Measurements from ENCODE around the gene TEX28.
"Not testable (repeated sequence)": the region's sequence is repeated elsewhere in the genome, so short reads cannot be mapped to it uniquely, and the experiment has no call there.

TEX28 gene

GRCh38 chrX:154310616-154311536 lies 16.0 kb upstream of the TEX28 start:
- no peak for DNase-seq

- DNase-seq, result no peak
Observed at GRCh38 chrX:154309041-154309775, 14.3 kb upstream of the TEX28 start.

GRCh38 chrX:154308108-154308946 lies 13.4 kb upstream of the TEX28 start:
- DNase-seq, result peak; percentile 82

GRCh38 chrX:154307202-154307601 lies 12.3 kb upstream of the TEX28 start:
- DNase-seq, result no peak

- no peak for DNase-seq
Observed at GRCh38 chrX:154305541-154306205, 10.7 kb upstream of the TEX28 start.

GRCh38 chrX:154304846-154305245 lies 9.9 kb upstream of the TEX28 start:
- no peak for DNase-seq

- no peak for DNase-seq
Observed at GRCh38 chrX:154303476-154303875, 8.6 kb upstream of the TEX28 start.

- DNase-seq, result not testable (repeated sequence)
Observed at GRCh38 chrX:154302998-154303397, 8.1 kb upstream of the TEX28 start.

GRCh38 chrX:154300816-154301215 lies 5.9 kb upstream of the TEX28 start:
- DNase-seq, result no peak

- no peak for DNase-seq
Observed at GRCh38 chrX:154298312-154298711, 3.4 kb upstream of the TEX28 start.

GRCh38 chrX:154296731-154297130 lies 1.8 kb upstream of the TEX28 start:
- no peak for DNase-seq

GRCh38 chrX:154295664-154296310 lies 863 bp upstream of the TEX28 start, which contains the start of gene TKTL1:
Gene TKTL1, plus strand, starts transcription at chrX:154295795. Its CDS starts 65 bp downstream, at chrX:154295860.
- no peak for DNase-seq

- DNase-seq, result not testable (repeated sequence)
Observed at GRCh38 chrX:154286406-154286805, 8.5 kb downstream of the TEX28 start.

GRCh38 chrX:154284489-154285338 lies 10.2 kb downstream of the TEX28 start:
- DNase-seq, result not testable (repeated sequence)

- DNase-seq, result not testable (repeated sequence)
Observed at GRCh38 chrX:154269245-154269644, 25.7 kb downstream of the TEX28 start.

GRCh38 chrX:154263072-154263471 lies 31.9 kb downstream of the TEX28 start:
- DNase-seq, result not testable (repeated sequence)

GRCh38 chrX:154258711-154259110 lies 36.2 kb downstream of the TEX28 start:
- DNase-seq, result not testable (repeated sequence)

GRCh38 chrX:154257282-154257681 lies 37.6 kb downstream of the TEX28 start, which contains the start of gene OPN1MW3:
Gene OPN1MW3, plus strand, starts transcription at chrX:154257582. Its CDS starts 38 bp downstream, at chrX:154257620.
- DNase-seq, result not testable (repeated sequence)

- DNase-seq, result not testable (repeated sequence)
Observed at GRCh38 chrX:154248076-154248475, 46.8 kb downstream of the TEX28 start.

- DNase-seq, result not testable (repeated sequence)
Observed at GRCh38 chrX:154247377-154248045, 47.4 kb downstream of the TEX28 start.
